Measurements from ENCODE around the gene AUTS2.

DNA sequence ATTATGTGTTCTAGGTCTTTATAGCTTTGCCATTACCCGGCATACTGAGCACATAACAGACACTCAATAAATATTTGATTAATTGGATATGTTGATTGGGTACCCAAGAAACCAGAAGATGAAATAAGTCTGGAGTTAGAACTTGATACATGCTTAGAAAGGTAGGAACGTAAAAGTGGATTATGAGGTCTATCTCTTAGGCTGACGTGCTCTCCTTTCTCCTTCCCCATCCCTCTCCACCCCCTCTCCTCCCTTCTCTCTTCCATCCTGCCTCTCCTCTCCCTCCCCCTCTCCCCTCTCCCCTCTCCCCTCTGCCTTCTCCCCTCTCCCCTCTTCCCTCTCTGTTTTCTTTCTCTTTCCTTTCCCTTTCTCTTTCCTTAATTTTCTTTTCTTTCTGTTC, 34.0 kb downstream of the AUTS2 start:
- TF ChIP-seq, protein P1, sequence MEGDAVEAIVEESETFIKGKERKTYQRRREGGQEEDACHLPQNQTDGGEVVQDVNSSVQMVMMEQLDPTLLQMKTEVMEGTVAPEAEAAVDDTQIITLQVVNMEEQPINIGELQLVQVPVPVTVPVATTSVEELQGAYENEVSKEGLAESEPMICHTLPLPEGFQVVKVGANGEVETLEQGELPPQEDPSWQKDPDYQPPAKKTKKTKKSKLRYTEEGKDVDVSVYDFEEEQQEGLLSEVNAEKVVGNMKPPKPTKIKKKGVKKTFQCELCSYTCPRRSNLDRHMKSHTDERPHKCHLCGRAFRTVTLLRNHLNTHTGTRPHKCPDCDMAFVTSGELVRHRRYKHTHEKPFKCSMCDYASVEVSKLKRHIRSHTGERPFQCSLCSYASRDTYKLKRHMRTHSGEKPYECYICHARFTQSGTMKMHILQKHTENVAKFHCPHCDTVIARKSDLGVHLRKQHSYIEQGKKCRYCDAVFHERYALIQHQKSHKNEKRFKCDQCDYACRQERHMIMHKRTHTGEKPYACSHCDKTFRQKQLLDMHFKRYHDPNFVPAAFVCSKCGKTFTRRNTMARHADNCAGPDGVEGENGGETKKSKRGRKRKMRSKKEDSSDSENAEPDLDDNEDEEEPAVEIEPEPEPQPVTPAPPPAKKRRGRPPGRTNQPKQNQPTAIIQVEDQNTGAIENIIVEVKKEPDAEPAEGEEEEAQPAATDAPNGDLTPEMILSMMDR (optimal IDR thresholded peaks at IDR 0.05 in 1 of 3, IDR thresholded peaks at IDR 0.05 in 1 of 3, conservative IDR thresholded peaks at IDR 0.05 in 1 of 3; ENCODE audit: extremely low read depth in 1 of 3, insufficient read depth in 2 of 3, low read length in 3 of 3), result no peak
- TF ChIP-seq EZH2 (IDR thresholded peaks at IDR 0.05; ENCODE audit: low read length), result no peak
